HepG2 (cell line): Measurements from ENCODE around the gene ACSM6.

Source experiments
- GABPA ChIP-seq, 2 experiments: IDR thresholded peaks; 2 replicates each; pipeline ENCODE4 v1.6.1; 2011 to 2016; ENCODE audit warnings: low read depth in 2 of 2, low read length in 1 of 2, missing biosample characterization in 1 of 2, missing genetic modification characterization in 1 of 2
- HOXA9 ChIP-seq: sonication (generic); formaldehyde crosslinking; IDR thresholded peaks from 2 replicates; pipeline ENCODE4 v1.8.1; 2022; ENCODE audit warnings: missing genetic modification reagents, mild to moderate bottlenecking, moderate library complexity, borderline replicate concordance
- KLF16 ChIP-seq, 2 experiments: sonication (generic) in 1 of 2; formaldehyde crosslinking in 1 of 2; IDR thresholded peaks; 2 replicates each; pipeline versions ENCODE4 v1.6.1 to v1.8.0; 2016 to 2023; ENCODE audit warnings: missing genetic modification reagents in 2 of 2, missing compliant biosample characterization in 1 of 2
- POLR2A ChIP-seq, 2 experiments: IDR thresholded peaks; 2 replicates each; pipeline ENCODE4 v1.6.1; 2011; ENCODE audit warnings: low read depth in 2 of 2, low read length in 2 of 2, mild to moderate bottlenecking in 1 of 2, moderate library complexity in 1 of 2; ENCODE audit not compliant: insufficient read depth in 1 of 2
- RELA ChIP-seq: sonication (generic); formaldehyde crosslinking; IDR thresholded peaks from 2 replicates; pipeline ENCODE4 v1.4.0; 2020; ENCODE audit warnings: missing genetic modification reagents
- SOX5 ChIP-seq: IDR thresholded peaks from 2 replicates; pipeline ENCODE4 v1.6.1; 2016; ENCODE audit warnings: borderline replicate concordance
- ZFYVE20 ChIP-seq: sonication (generic); formaldehyde crosslinking; IDR thresholded peaks from 2 replicates; pipeline ENCODE4 v1.8.0; 2023; ENCODE audit warnings: low read depth, mild to moderate bottlenecking, moderate library complexity, missing genetic modification reagents, borderline replicate concordance
- ZNF235 ChIP-seq: sonication (generic); formaldehyde crosslinking; IDR thresholded peaks from 2 replicates; pipeline ENCODE4 v1.8.1; 2023; ENCODE audit warnings: mild to moderate bottlenecking, missing genetic modification reagents, borderline replicate concordance
- ZNF792 ChIP-seq: IDR thresholded peaks from 2 replicates; pipeline ENCODE4 v1.6.1; 2016
- TF ChIP-seq, protein P1 (sequence below): sonication (generic); formaldehyde crosslinking; IDR thresholded peaks from 2 replicates; pipeline ENCODE4 v1.9.0; 2021; ENCODE audit warnings: missing genetic modification reagents, mild to moderate bottlenecking, borderline replicate concordance
- TF ChIP-seq, protein P2 (sequence below): sonication (generic); formaldehyde crosslinking; IDR thresholded peaks from 2 replicates; pipeline ENCODE4 v1.9.0; 2022; ENCODE audit warnings: missing genetic modification reagents, mild to moderate bottlenecking, borderline replicate concordance
- TF ChIP-seq, protein P3 (sequence below): sonication (generic); formaldehyde crosslinking; IDR thresholded peaks from 2 replicates; pipeline ENCODE4 v1.5.0; 2020; ENCODE audit warnings: mild to moderate bottlenecking, missing genetic modification reagents, moderate library complexity

DNA sequence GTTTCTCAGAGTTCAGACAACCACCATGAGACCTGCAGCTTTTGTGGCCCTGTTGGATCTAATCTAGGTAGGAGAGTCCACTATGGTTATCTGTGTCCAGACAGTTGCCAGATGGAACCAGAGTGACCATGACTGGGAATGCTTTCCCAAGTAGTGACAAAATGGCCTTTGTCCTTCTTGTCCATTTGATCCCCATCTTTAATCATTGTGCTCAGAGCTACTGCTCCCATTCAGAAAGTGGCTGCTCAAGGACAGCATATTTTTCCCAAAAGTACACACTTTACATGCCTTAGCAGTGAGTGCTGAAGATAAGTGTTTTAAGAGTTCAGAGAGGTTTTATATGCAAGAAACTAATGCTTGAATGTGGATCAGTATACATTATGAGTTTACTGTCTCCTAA lies 5.4 kb upstream of the ACSM6 start:
- TF ChIP-seq KLF16 (CRISPR knock-in tag; IDR thresholded peaks at IDR 0.05) (no peak), SOX5 (CRISPR knock-in tag) (no peak), RELA (CRISPR knock-in tag) (no peak), HOXA9 (CRISPR knock-in tag) (no peak), ZFYVE20 (no peak), ZNF235 (no peak), POLR2A (IDR thresholded peaks at IDR 0.05; ENCODE audit: insufficient read depth in 1 of 2, low read depth in 2 of 2, low read length in 2 of 2) (no peak), ZNF792 (CRISPR knock-in tag) (no peak), GABPA (IDR thresholded peaks at IDR 0.05; ENCODE audit: low read depth, low read length) (no peak), GABPA (CRISPR knock-in tag; IDR thresholded peaks at IDR 0.05; ENCODE audit: low read depth) (no peak)
- TF ChIP-seq, protein P1, sequence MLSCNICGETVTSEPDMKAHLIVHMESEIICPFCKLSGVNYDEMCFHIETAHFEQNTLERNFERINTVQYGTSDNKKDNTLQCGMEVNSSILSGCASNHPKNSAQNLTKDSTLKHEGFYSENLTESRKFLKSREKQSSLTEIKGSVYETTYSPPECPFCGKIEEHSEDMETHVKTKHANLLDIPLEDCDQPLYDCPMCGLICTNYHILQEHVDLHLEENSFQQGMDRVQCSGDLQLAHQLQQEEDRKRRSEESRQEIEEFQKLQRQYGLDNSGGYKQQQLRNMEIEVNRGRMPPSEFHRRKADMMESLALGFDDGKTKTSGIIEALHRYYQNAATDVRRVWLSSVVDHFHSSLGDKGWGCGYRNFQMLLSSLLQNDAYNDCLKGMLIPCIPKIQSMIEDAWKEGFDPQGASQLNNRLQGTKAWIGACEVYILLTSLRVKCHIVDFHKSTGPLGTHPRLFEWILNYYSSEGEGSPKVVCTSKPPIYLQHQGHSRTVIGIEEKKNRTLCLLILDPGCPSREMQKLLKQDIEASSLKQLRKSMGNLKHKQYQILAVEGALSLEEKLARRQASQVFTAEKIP, result no peak
- TF ChIP-seq, protein P2, sequence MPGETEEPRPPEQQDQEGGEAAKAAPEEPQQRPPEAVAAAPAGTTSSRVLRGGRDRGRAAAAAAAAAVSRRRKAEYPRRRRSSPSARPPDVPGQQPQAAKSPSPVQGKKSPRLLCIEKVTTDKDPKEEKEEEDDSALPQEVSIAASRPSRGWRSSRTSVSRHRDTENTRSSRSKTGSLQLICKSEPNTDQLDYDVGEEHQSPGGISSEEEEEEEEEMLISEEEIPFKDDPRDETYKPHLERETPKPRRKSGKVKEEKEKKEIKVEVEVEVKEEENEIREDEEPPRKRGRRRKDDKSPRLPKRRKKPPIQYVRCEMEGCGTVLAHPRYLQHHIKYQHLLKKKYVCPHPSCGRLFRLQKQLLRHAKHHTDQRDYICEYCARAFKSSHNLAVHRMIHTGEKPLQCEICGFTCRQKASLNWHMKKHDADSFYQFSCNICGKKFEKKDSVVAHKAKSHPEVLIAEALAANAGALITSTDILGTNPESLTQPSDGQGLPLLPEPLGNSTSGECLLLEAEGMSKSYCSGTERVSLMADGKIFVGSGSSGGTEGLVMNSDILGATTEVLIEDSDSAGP (CRISPR knock-in tag), result no peak
- TF ChIP-seq, protein P3, sequence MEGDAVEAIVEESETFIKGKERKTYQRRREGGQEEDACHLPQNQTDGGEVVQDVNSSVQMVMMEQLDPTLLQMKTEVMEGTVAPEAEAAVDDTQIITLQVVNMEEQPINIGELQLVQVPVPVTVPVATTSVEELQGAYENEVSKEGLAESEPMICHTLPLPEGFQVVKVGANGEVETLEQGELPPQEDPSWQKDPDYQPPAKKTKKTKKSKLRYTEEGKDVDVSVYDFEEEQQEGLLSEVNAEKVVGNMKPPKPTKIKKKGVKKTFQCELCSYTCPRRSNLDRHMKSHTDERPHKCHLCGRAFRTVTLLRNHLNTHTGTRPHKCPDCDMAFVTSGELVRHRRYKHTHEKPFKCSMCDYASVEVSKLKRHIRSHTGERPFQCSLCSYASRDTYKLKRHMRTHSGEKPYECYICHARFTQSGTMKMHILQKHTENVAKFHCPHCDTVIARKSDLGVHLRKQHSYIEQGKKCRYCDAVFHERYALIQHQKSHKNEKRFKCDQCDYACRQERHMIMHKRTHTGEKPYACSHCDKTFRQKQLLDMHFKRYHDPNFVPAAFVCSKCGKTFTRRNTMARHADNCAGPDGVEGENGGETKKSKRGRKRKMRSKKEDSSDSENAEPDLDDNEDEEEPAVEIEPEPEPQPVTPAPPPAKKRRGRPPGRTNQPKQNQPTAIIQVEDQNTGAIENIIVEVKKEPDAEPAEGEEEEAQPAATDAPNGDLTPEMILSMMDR, result no peak
